ENCODE results near the gene ZNF77.

DNA sequence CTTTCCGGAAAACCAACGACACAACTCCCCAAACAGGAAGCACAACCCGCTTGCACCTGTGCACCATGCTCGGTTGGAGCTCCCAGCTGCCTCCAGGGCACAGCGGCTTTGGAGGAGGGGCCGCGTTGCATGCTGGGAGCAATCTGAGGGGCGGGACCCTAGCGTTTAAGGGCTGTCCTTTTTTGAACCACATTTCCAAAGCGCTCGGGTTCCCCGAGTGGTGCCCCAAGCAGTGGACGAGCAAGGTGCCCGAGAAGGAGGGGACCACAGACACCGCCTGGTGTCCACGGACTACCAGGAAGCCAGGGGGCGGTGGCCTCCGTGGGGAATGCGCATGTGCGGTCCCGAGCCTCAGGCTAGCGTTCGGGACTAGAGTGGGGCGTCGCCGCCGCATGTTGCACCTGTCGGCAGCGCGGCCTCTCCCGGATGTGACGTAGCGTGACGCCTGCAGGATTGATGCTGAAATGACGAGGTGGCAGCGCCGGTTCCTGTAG lies 56.0 kb downstream of the ZNF77 start:
- TF ChIP-seq, protein P1, sequence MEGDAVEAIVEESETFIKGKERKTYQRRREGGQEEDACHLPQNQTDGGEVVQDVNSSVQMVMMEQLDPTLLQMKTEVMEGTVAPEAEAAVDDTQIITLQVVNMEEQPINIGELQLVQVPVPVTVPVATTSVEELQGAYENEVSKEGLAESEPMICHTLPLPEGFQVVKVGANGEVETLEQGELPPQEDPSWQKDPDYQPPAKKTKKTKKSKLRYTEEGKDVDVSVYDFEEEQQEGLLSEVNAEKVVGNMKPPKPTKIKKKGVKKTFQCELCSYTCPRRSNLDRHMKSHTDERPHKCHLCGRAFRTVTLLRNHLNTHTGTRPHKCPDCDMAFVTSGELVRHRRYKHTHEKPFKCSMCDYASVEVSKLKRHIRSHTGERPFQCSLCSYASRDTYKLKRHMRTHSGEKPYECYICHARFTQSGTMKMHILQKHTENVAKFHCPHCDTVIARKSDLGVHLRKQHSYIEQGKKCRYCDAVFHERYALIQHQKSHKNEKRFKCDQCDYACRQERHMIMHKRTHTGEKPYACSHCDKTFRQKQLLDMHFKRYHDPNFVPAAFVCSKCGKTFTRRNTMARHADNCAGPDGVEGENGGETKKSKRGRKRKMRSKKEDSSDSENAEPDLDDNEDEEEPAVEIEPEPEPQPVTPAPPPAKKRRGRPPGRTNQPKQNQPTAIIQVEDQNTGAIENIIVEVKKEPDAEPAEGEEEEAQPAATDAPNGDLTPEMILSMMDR (IDR thresholded peaks at IDR 0.05), result no peak
- no peak for TF ChIP-seq POLR2A (IDR thresholded peaks at IDR 0.05)
